ENCODE results near the gene SLC12A5. TPM values are rescaled to one million over a fixed set of nuclear protein-coding genes. Genes with fewer than 3 reads are reported as not detected.

Gene SLC12A5
- total and polyA plus RNA-seq, 2 donors (not counting 1 experiment from before 2014, with no cell fraction given), result 0.32 TPM; not detected in 1

DNA sequence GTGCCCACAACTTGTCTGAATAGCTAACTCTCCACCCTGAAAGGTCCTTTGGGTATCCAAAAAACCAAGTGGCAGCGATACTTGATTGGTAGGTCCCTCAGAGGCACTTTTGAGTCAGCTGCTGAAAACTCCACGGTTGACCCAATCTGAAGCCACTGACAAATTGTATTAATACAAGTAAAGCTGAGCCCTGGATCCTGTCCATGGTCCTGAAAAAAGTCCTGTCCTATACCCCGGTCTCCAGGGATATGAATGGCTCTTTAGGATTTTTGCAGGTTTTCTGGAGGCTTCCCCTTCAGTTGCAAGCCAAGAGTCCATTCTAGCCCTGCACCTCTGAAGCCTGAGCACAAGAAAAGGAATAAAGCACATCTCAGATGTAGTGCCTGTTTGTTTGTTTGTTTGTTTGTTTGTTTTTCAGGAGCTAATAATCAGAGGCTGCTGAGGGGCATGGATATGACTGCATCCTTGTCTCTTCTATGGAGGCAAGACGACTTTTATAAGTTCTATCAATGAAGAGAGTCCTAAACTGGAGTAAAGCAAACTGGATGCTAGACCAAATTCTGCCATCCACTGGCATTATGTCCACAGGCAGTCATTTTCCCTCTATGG, 1.7 kb upstream of the SLC12A5 start:
- no peaks in the 10 kb centered on the region for H4K20me1 ChIP-seq (ENCODE audit: control insufficient read depth, insufficient read depth, low read length, poor library complexity, severe bottlenecking)
- Mint-ChIP-seq H3K27ac (no peak overlapping the region), H3K27me3 (peaks cover 37% of the 10 kb centered on the region), H3K9me3 (ENCODE audit: insufficient read depth) (no peaks in the 10 kb centered on the region), H3K4me1 (peaks cover 8% of the 10 kb centered on the region), H3K4me3 (no peak overlapping the region)
- 25% methylated on average over 3 of the region's 4 CpGs for WGBS (ENCODE audit: insufficient coverage)
- H3K4me3 ChIP-seq (ENCODE audit: control extremely low read depth in 1 of 5, extremely low read depth in 1 of 5, insufficient read depth in 1 of 5, low read depth in 2 of 5, low read length in 4 of 5), result no peak overlapping the region
- H3K9ac ChIP-seq (ENCODE audit: low read length), result no peak overlapping the region
- H3K36me3 ChIP-seq (replicated peaks in 1 of 2; ENCODE audit: control extremely low read depth in 1 of 2, control insufficient read depth in 1 of 2, extremely low read depth in 1 of 2, insufficient read depth in 2 of 2, low read length in 1 of 2), result no peaks in the 10 kb centered on the region
- H3K79me2 ChIP-seq (ENCODE audit: control insufficient read depth, insufficient read depth, low read length), result no peaks in the 10 kb centered on the region
- H3K4me1 ChIP-seq (ENCODE audit: control insufficient read depth in 2 of 2, insufficient read depth in 2 of 2, low read length in 2 of 2), result peaks cover 8 to 12% of the 10 kb centered on the region in 2 donors
- ChIA-PET POLR2A (no interaction called here), CTCF (interaction anchor here (3.7 kb wide), 1 partner anchor 14 kb away, joined by 22 read pairs; no protein-coding TSS in a partner anchor)
- TF ChIP-seq, protein P1, sequence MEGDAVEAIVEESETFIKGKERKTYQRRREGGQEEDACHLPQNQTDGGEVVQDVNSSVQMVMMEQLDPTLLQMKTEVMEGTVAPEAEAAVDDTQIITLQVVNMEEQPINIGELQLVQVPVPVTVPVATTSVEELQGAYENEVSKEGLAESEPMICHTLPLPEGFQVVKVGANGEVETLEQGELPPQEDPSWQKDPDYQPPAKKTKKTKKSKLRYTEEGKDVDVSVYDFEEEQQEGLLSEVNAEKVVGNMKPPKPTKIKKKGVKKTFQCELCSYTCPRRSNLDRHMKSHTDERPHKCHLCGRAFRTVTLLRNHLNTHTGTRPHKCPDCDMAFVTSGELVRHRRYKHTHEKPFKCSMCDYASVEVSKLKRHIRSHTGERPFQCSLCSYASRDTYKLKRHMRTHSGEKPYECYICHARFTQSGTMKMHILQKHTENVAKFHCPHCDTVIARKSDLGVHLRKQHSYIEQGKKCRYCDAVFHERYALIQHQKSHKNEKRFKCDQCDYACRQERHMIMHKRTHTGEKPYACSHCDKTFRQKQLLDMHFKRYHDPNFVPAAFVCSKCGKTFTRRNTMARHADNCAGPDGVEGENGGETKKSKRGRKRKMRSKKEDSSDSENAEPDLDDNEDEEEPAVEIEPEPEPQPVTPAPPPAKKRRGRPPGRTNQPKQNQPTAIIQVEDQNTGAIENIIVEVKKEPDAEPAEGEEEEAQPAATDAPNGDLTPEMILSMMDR (IDR thresholded peaks at IDR 0.05), result no peak
- TF ChIP-seq EZH2 (IDR thresholded peaks at IDR 0.05; ENCODE audit: borderline replicate concordance, insufficient read depth, low read depth, low read length, poor library complexity, severe bottlenecking), result no peak
- peaks cover 0 to 17% (median 0%) of the 10 kb centered on the region in 3 donors for H3K9me3 ChIP-seq (ENCODE audit: control extremely low read depth in 1 of 3, control insufficient read depth in 2 of 3, insufficient read depth in 1 of 3, low read length in 2 of 3)
- intact Hi-C loops (cut with micrococcal nuclease), result loop anchor here (10.0 kb wide), 1 partner anchor 317 kb away; no protein-coding TSS in a partner anchor
- DNase-seq (peak; percentile 52), ATAC-seq (ENCODE audit: low read depth) (no peak)
- H3K27ac ChIP-seq (ENCODE audit: low read length in 2 of 2), result no peak overlapping the region
- H2AFZ ChIP-seq (ENCODE audit: insufficient read depth, low read depth, low read length, poor library complexity, severe bottlenecking), result no peak overlapping the region
- no peak overlapping the region for H3K4me2 ChIP-seq (replicated peaks; ENCODE audit: low read depth, low read length, poor library complexity, severe bottlenecking)
- H3K27me3 ChIP-seq (replicated peaks in 1 of 4; ENCODE audit: control extremely low read depth in 1 of 4, control insufficient read depth in 3 of 4, insufficient read depth in 4 of 4, low read length in 3 of 4), result peaks cover 0 to 97% (median 33%) of the 10 kb centered on the region in 4 experiments

DNA sequence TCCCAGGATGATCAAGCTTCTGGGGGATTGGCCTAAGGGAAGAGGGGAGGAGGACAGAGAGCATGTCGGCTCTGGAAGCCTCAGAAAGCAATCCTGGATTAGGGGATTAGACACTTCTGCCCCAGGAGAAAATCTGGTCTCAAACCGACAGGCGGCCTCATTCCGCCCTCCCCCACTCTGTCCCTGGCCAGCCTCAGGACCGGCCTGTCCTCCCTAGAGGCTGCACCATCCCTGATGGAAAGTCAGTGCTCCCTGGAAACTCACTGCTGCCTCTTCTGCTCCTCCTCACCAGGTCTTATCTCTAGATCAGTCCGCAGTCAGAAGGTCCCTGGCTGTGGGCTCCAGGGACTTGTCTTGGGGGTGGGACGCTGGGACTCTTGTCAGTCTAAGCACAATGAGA, 905 bp upstream of the SLC12A5 start:
- ATAC-seq (ENCODE audit: low read depth), result no peak
- H3K4me2 ChIP-seq (replicated peaks; ENCODE audit: low read depth, low read length, poor library complexity, severe bottlenecking), result no peak overlapping the region
- peaks cover 0 to 17% (median 0%) of the 10 kb centered on the region in 3 donors for H3K9me3 ChIP-seq (ENCODE audit: control extremely low read depth in 1 of 3, control insufficient read depth in 2 of 3, insufficient read depth in 1 of 3, low read length in 2 of 3)
- H3K4me3 Mint-ChIP-seq, result no peak overlapping the region
- H3K36me3 ChIP-seq (replicated peaks in 1 of 2; ENCODE audit: control extremely low read depth in 1 of 2, control insufficient read depth in 1 of 2, extremely low read depth in 1 of 2, insufficient read depth in 2 of 2, low read length in 1 of 2), result no peaks in the 10 kb centered on the region
- H3K27me3 ChIP-seq (replicated peaks in 1 of 4; ENCODE audit: control extremely low read depth in 1 of 4, control insufficient read depth in 3 of 4, insufficient read depth in 4 of 4, low read length in 3 of 4), result peaks cover 0 to 98% (median 32%) of the 10 kb centered on the region in 4 experiments
- H2AFZ ChIP-seq (ENCODE audit: insufficient read depth, low read depth, low read length, poor library complexity, severe bottlenecking), result no peak overlapping the region
- H3K9me3 Mint-ChIP-seq (ENCODE audit: insufficient read depth), result no peaks in the 10 kb centered on the region
- H3K27me3 Mint-ChIP-seq, result peaks cover 44% of the 10 kb centered on the region
- DNase-seq, result no peak
- POLR2A ChIA-PET, result no interaction called here
- intact Hi-C loops (cut with micrococcal nuclease), result loop anchor here (10.0 kb wide), 1 partner anchor 317 kb away; no protein-coding TSS in a partner anchor
- 83% methylated on average over 6 of the region's 7 CpGs for WGBS (ENCODE audit: insufficient coverage)
- peaks cover under 1 to 8% of the 10 kb centered on the region in 2 donors for H3K4me1 ChIP-seq (ENCODE audit: control insufficient read depth in 2 of 2, insufficient read depth in 2 of 2, low read length in 2 of 2)
- no peaks in the 10 kb centered on the region for H4K20me1 ChIP-seq (ENCODE audit: control insufficient read depth, insufficient read depth, low read length, poor library complexity, severe bottlenecking)
- no peak overlapping the region for H3K4me3 ChIP-seq (ENCODE audit: control extremely low read depth in 1 of 5, extremely low read depth in 1 of 5, insufficient read depth in 1 of 5, low read depth in 2 of 5, low read length in 4 of 5)
- H3K27ac ChIP-seq (ENCODE audit: low read length in 2 of 2), result no peak overlapping the region
- H3K4me1 Mint-ChIP-seq, result peaks cover 4% of the 10 kb centered on the region
- no peak overlapping the region for H3K9ac ChIP-seq (ENCODE audit: low read length)
- H3K27ac Mint-ChIP-seq, result no peak overlapping the region
- TF ChIP-seq, protein P1 (IDR thresholded peaks at IDR 0.05), result no peak
- no peak for TF ChIP-seq EZH2 (IDR thresholded peaks at IDR 0.05; ENCODE audit: borderline replicate concordance, insufficient read depth, low read depth, low read length, poor library complexity, severe bottlenecking)
- H3K79me2 ChIP-seq (ENCODE audit: control insufficient read depth, insufficient read depth, low read length), result no peaks in the 10 kb centered on the region
- CTCF ChIA-PET, result interaction anchor here (3.7 kb wide), 1 partner anchor 15 kb away, joined by 22 read pairs; no protein-coding TSS in a partner anchor
